Gastroesophageal sphincter (tissue), 4 donors: Measurements from ENCODE around the gene PEG3. TPM values are rescaled to one million over a fixed set of nuclear protein-coding genes. Genes with fewer than 3 reads are reported as not detected.

Source experiments
- ATAC-seq: fragments of 150-250 bp; one replicate; pipeline ENCODE4 v1.9.1; 2016; ENCODE audit warnings: mild to moderate bottlenecking, moderate library complexity
- H3K27ac ChIP-seq, 4 donors: fragments of 200-600 bp; sonication (generic) in 3 of 4; 1 replicate in 3 of 4; 2 replicates in 1 of 4; pipeline ENCODE4 v1.5.1; 2016 to 2019
- H3K27me3 ChIP-seq: fragments of 200-600 bp; sonication (generic); one replicate; pipeline ENCODE4 v1.5.1; 2019
- H3K36me3 ChIP-seq, 2 donors: fragments of 200-600 bp; sonication (generic); one replicate each; pipeline ENCODE4 v1.5.1; 2019; ENCODE audit warnings: control low read depth in 1 of 2
- H3K4me1 ChIP-seq, 3 donors: fragments of 200-600 bp; sonication (generic); 1 replicate in 2 of 3; 2 replicates in 1 of 3; pipeline ENCODE4 v1.5.1; 2016 to 2019; ENCODE audit warnings: control low read depth in 2 of 3
- H3K4me3 ChIP-seq, 2 donors: fragments of 200-600 bp; sonication (generic); one replicate each; pipeline ENCODE4 v1.5.1; 2019; ENCODE audit warnings: mild to moderate bottlenecking in 1 of 2, moderate library complexity in 1 of 2
- H3K9me3 ChIP-seq, 3 donors: fragments of 200-600 bp; sonication (generic); one replicate each; pipeline ENCODE4 v1.5.1; 2017 to 2019; ENCODE audit warnings: control low read depth in 2 of 3
- EP300 ChIP-seq: sonication (generic); formaldehyde crosslinking; IDR thresholded peaks from one replicate; pipeline ENCODE4 v1.6.1; 2017; ENCODE audit warnings: antibody characterized with exemption, mild to moderate bottlenecking
- POLR2A ChIP-seq, 2 donors: fragments of 450-650 bp; IDR thresholded peaks; one replicate each; pipeline ENCODE4 v1.6.1; 2017; ENCODE audit warnings: antibody characterized with exemption in 2 of 2, mild to moderate bottlenecking in 2 of 2, moderate library complexity in 1 of 2
- POLR2AphosphoS5 ChIP-seq: sonication (generic); formaldehyde crosslinking; IDR thresholded peaks from one replicate; pipeline ENCODE4 v1.6.1; 2017; ENCODE audit warnings: antibody characterized with exemption
- WGBS, 2 donors: methylation state at CpG; one replicate each; pipeline ENCODE4 v1.1.5; 2018; ENCODE audit warnings: low coverage in 1 of 2; 5-methylcytosine and 5-hydroxymethylcytosine counted together
- total RNA-seq, 4 donors: library from RNA; depleted of rRNA; stranded (reverse); fragments of >200 nt; gene quantifications; one replicate each; pipeline ENCODE4 v1.1.0, GENCODE V29; 2016
- TF ChIP-seq, protein P1 (sequence below), 4 experiments: fragments of 200-600 bp in 2 of 4; fragments of 450-650 bp in 2 of 4; sonication (generic) in 1 of 4; IDR thresholded peaks; one replicate each; pipeline ENCODE4 v1.5.1; 2017 to 2019; ENCODE audit warnings: antibody characterized with exemption in 4 of 4, mild to moderate bottlenecking in 2 of 4, moderate library complexity in 2 of 4

PEG3 gene
- 10 to 100 TPM in 3 of 4 donors, 1 to 10 TPM in 1; 9.6 to 16.2 (median 13.5) TPM for total RNA-seq

DNA sequence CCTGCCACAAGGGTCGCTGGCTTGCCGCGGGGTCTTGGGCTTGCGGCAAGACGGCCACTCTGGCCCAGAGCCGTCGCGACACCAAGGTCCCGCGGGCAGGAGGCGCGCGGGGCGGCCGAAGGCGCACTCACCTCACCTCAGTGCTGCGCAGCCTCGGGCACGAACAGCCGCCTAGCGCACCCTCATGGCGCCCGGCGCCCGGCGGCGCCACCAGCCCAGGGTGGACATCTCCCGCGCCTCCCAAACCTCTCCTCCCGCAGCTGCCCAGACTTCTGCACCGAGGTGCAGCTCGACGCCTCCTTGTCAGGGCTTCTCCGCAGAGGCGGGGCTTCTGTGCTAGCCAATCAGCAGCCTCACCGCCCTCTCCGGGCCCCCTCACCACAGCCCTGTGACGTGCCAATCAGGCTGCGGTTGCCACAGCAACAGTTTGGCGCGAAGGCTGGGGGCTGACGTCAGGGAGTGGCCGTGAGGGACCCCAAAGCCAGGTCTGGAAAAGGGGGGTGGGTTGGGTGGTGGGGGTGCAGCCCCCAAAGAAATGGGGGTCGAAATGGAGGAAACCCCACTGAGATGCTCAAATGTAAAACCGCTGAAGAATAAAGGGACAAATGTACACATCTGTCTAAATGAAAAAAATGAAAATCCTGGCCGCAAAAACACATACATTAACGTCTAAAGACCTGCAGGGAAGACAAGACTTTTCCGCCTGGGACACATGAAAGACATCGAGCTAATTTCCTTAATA is at the start of gene PEG3, which contains the start of gene ZIM2:
PEG3 (minus strand) TSS at position 276 of the 742 bp plus-strand sequence. CDS start 16,071 bp downstream, outside the sequence.
ZIM2 (minus strand) TSS at position 276 of the 742 bp plus-strand sequence. CDS start 16,449 bp downstream, outside the sequence.
- peaks cover 0 to 5% (median 0%) of the 10 kb centered on the region in 3 donors for H3K9me3 ChIP-seq
- whole genome bisulfite sequencing, 2 donors: 34 to 36% methylated on average over 7 to 12 of the region's 49 CpGs
- peak within 1 kb of the TSS; percentile 22 to 55 for H3K4me3 ChIP-seq
- peaks cover 0 to 21% (median 0%) of the 10 kb centered on the region in 3 donors for H3K4me1 ChIP-seq
- ATAC-seq: no peak
- no peaks in the 10 kb centered on the region for H3K27me3 ChIP-seq
- H3K36me3 ChIP-seq: no peaks in the 10 kb centered on the region
- TF ChIP-seq POLR2A (IDR thresholded peaks at IDR 0.05) (peak; percentile 39 to 49), POLR2AphosphoS5 (peak; percentile 59), EP300 (no peak)
- TF ChIP-seq, protein P1, sequence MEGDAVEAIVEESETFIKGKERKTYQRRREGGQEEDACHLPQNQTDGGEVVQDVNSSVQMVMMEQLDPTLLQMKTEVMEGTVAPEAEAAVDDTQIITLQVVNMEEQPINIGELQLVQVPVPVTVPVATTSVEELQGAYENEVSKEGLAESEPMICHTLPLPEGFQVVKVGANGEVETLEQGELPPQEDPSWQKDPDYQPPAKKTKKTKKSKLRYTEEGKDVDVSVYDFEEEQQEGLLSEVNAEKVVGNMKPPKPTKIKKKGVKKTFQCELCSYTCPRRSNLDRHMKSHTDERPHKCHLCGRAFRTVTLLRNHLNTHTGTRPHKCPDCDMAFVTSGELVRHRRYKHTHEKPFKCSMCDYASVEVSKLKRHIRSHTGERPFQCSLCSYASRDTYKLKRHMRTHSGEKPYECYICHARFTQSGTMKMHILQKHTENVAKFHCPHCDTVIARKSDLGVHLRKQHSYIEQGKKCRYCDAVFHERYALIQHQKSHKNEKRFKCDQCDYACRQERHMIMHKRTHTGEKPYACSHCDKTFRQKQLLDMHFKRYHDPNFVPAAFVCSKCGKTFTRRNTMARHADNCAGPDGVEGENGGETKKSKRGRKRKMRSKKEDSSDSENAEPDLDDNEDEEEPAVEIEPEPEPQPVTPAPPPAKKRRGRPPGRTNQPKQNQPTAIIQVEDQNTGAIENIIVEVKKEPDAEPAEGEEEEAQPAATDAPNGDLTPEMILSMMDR (IDR thresholded peaks at IDR 0.05): no peak
- H3K27ac ChIP-seq: peak within 1 kb of the TSS; percentile 16 to 94 (median 92)

DNA sequence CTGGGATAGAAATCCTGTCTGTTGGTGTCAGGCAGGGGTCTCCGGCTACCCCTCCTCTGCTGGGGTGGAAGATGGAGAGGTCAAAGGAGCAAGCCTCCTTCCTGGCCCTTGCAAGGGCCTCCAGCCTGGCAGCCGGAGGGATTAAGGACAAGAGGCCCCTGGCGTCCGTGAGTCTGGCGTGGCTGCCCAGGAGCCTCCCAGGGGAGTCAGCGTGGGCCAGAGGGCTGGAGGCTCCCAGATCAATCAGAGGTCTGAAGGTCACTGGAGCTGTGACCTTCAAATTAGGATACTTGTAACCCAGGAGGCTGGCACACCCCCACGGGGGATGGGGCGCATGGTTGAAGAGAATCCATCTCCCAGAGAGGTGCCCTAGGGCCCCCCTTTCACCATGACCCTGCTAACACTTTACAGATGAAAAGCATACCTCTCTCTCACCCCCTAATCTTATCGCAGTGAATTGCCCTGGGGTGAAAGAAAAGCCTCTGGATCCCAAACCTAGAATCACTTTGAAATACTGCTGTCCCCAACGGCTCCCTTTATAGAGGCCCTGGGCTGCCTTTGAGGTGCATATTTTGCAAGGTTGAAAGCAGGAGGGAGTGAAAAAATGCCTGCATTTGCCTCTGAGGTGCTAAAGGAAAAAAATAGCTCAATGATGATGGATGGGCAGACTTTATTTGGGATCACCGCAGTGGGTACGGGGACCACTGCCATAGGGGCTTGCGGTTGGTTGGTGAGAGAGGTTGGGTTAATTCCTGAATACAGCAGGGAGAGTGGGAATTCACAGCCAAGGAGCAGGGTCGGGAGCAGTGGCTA is 44.9 kb upstream of the PEG3 start:
- no peak overlapping the region for H3K27ac ChIP-seq
- H3K36me3 ChIP-seq: no peaks in the 10 kb centered on the region
- H3K4me1 ChIP-seq: no peaks in the 10 kb centered on the region
- no peak overlapping the region for H3K4me3 ChIP-seq
- ATAC-seq: no peak
- H3K27me3 ChIP-seq: peaks cover 12% of the 10 kb centered on the region
- TF ChIP-seq POLR2AphosphoS5 (no peak), EP300 (no peak), POLR2A (IDR thresholded peaks at IDR 0.05) (no peak)
- TF ChIP-seq, protein P1 (IDR thresholded peaks at IDR 0.05): no peak
- WGBS, 2 donors: 44 to 45% methylated on average over 3 to 6 of the region's 14 CpGs
- H3K9me3 ChIP-seq: peaks cover 0 to 14% (median 0%) of the 10 kb centered on the region in 3 donors

DNA sequence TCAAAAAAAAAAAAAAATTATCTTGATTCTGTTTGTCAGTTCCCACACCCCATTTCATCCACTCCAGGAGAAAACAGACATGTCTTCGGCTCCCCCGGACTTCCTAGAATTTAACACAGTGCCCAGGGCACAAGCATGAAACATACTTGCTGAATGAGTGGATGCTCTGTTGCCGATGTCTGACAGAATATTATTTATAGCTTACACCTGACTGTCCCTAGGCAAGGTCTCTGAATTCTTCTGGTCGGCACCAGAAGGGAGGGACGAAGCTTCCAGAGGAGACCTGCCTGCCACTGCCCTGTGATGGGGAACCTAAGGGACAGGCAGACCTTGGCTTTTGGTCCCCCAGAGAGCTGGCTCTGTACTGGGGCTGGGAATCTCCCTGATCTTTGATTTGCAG is 43.9 kb upstream of the PEG3 start:
- H3K27ac ChIP-seq: no peak overlapping the region
- H3K4me1 ChIP-seq: no peaks in the 10 kb centered on the region
- H3K4me3 ChIP-seq: no peak overlapping the region
- peaks cover 12% of the 10 kb centered on the region for H3K27me3 ChIP-seq
- no peak for TF ChIP-seq POLR2A (IDR thresholded peaks at IDR 0.05)
- TF ChIP-seq EP300: no peak
- TF ChIP-seq POLR2AphosphoS5: no peak
- TF ChIP-seq, protein P1 (IDR thresholded peaks at IDR 0.05): no peak
- no peaks in the 10 kb centered on the region for H3K36me3 ChIP-seq
- H3K9me3 ChIP-seq: peaks cover 0 to 13% (median 0%) of the 10 kb centered on the region in 3 donors
- WGBS, 2 donors: 65 to 78% methylated on average over 3 to 4 of the region's 5 CpGs
- ATAC-seq: no peak

DNA sequence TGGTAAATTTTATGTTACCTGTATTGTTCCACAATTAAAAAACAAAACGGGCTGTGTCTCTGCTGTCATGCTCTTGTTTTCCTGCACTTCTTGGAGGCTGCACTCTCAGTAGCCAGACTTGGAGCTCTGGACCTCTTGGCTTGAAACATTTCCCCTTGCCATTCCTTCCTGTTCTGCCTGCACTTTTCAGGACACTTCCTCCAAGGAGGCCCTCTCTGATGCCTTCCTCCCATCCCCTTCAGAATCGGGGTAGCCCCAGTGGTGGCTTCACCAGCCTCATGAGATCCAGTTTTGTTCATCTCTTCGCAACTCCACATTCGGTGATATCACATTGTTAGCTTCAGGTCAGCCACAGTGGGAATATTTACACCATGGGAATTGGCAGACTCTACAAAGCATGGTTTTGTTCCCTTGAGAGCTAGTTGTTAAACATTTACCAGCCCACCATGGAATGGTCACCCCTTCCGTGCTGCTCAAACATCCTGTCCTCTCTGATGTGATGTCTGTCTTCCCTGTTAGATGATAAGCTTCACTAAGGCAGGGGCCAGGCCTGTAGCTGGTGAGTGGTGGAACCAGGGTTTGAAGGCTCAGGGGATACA is 40.2 kb upstream of the PEG3 start:
- no peak for ATAC-seq
- Histone ChIP-seq H3K36me3 (no peaks in the 10 kb centered on the region), H3K27me3 (peaks cover 12% of the 10 kb centered on the region), H3K4me1 (no peaks in the 10 kb centered on the region), H3K9me3 (peaks cover 0 to 17% (median 0%) of the 10 kb centered on the region in 3 donors), H3K27ac (no peak overlapping the region), H3K4me3 (no peak overlapping the region)
- 66 to 93% methylated on average over 3 to 5 of the region's 5 CpGs for WGBS, 2 donors
- TF ChIP-seq POLR2AphosphoS5 (no peak), EP300 (no peak), POLR2A (IDR thresholded peaks at IDR 0.05) (no peak)
- TF ChIP-seq, protein P1 (IDR thresholded peaks at IDR 0.05): no peak
